SKM-1 treated with dmso at 0.1 percent for 144 hours (cell line): ENCODE measurements around the gene PRKCB.
"Not testable (repeated sequence)": the region's sequence is repeated elsewhere in the genome, so short reads cannot be mapped to it uniquely, and the experiment has no call there.

ENCODE experiments used
- DNase-seq: peaks from one replicate; lab custom pipeline; 2025; ENCODE audit not compliant: unreplicated experiment; lab: John Stamatoyannopoulos, UW

Gene PRKCB

GRCh38 chr16:23998771-23999170, 163.0 kb downstream of the PRKCB start:
- DNase-seq: no peak

GRCh38 chr16:23999663-24000062, 163.9 kb downstream of the PRKCB start:
- DNase-seq: no peak

GRCh38 chr16:24001710-24002109, 165.9 kb downstream of the PRKCB start:
- DNase-seq: no peak

GRCh38 chr16:24002619-24003018, 166.8 kb downstream of the PRKCB start:
- no peak for DNase-seq

GRCh38 chr16:24005577-24005976, 169.8 kb downstream of the PRKCB start:
- DNase-seq: no peak

GRCh38 chr16:24007391-24007790, 171.6 kb downstream of the PRKCB start:
- DNase-seq: no peak

- DNase-seq: no peak
These were observed 172.2 kb downstream of the PRKCB start for GRCh38 chr16:24007934-24008333.

GRCh38 chr16:24009098-24009497, 173.3 kb downstream of the PRKCB start:
- no peak for DNase-seq

GRCh38 chr16:24009955-24010354, 174.2 kb downstream of the PRKCB start:
- no peak for DNase-seq

GRCh38 chr16:24010440-24011089, 174.8 kb downstream of the PRKCB start:
- DNase-seq: peak; percentile 71

- no peak for DNase-seq
These were observed 175.5 kb downstream of the PRKCB start for GRCh38 chr16:24011237-24011636.

GRCh38 chr16:24013054-24013636, 177.4 kb downstream of the PRKCB start:
- DNase-seq: no peak

GRCh38 chr16:24013864-24014645, 178.3 kb downstream of the PRKCB start:
- peak; percentile 35 for DNase-seq

- DNase-seq: not testable (repeated sequence)
These were observed 179.2 kb downstream of the PRKCB start for GRCh38 chr16:24014955-24015354.

- no peak for DNase-seq
These were observed 180.1 kb downstream of the PRKCB start for GRCh38 chr16:24015923-24016322.

GRCh38 chr16:24018485-24018884, 182.7 kb downstream of the PRKCB start:
- no peak for DNase-seq

- DNase-seq: no peak
These were observed 187.0 kb downstream of the PRKCB start for GRCh38 chr16:24022797-24023196.

- DNase-seq: no peak
These were observed 187.8 kb downstream of the PRKCB start for GRCh38 chr16:24023621-24024020.

GRCh38 chr16:24024971-24025370, 189.2 kb downstream of the PRKCB start:
- DNase-seq: no peak

- no peak for DNase-seq
These were observed 191.7 kb downstream of the PRKCB start for GRCh38 chr16:24027466-24027865.

- not testable (repeated sequence) for DNase-seq
These were observed 194.1 kb downstream of the PRKCB start for GRCh38 chr16:24029841-24030240.
